Ishikawa (cell line): Measurements from ENCODE around the gene MTX1.

Experiments used
- CEBPB ChIP-seq: IDR thresholded peaks from 2 replicates; pipeline ENCODE4 v1.6.1; 2012
- CREB1 ChIP-seq: IDR thresholded peaks from 2 replicates; pipeline ENCODE4 v1.6.1; 2012; ENCODE audit warnings: low read depth
- EGR1 ChIP-seq: IDR thresholded peaks from 2 replicates; pipeline ENCODE4 v1.6.1; 2012
- EP300 ChIP-seq: IDR thresholded peaks from 2 replicates; pipeline ENCODE4 v1.6.1; 2012; ENCODE audit warnings: borderline replicate concordance
- FOXM1 ChIP-seq: IDR thresholded peaks from 2 replicates; pipeline ENCODE4 v1.6.1; 2012; ENCODE audit warnings: low read depth, borderline replicate concordance
- MAX ChIP-seq: IDR thresholded peaks from 2 replicates; pipeline ENCODE4 v1.6.1; 2012
- NFIC ChIP-seq: IDR thresholded peaks from 2 replicates; pipeline ENCODE4 v1.6.1; 2012
- RAD21 ChIP-seq: IDR thresholded peaks from 2 replicates; pipeline ENCODE4 v1.6.1; 2012; ENCODE audit warnings: low read depth
- REST ChIP-seq: IDR thresholded peaks from 2 replicates; pipeline ENCODE4 v1.6.1; 2012; ENCODE audit warnings: low read depth, mild to moderate bottlenecking
- TAF1 ChIP-seq: IDR thresholded peaks from 2 replicates; pipeline ENCODE4 v1.6.1; 2012; ENCODE audit warnings: low read depth, mild to moderate bottlenecking
- TCF12 ChIP-seq: IDR thresholded peaks from 2 replicates; pipeline ENCODE4 v1.6.1; 2012; ENCODE audit warnings: low read depth
- TEAD4 ChIP-seq: IDR thresholded peaks from 2 replicates; pipeline ENCODE4 v1.6.1; 2012
- USF1 ChIP-seq: IDR thresholded peaks from 2 replicates; pipeline ENCODE4 v1.6.1; 2012
- YY1 ChIP-seq: IDR thresholded peaks from 2 replicates; pipeline ENCODE4 v1.6.1; 2012; ENCODE audit warnings: low read depth
- ZBTB7A ChIP-seq: IDR thresholded peaks from 2 replicates; pipeline ENCODE4 v1.6.1; 2012; ENCODE audit warnings: low read depth

Gene MTX1

GRCh38 chr1:155199792-155200191 lies 8.7 kb upstream of the MTX1 start:
- TF ChIP-seq TAF1: no peak
- no peak for TF ChIP-seq CREB1
- no peak for TF ChIP-seq TEAD4
- no peak for TF ChIP-seq REST
- no peak for TF ChIP-seq RAD21
- no peak for TF ChIP-seq CEBPB
- no peak for TF ChIP-seq ZBTB7A
- TF ChIP-seq YY1: no peak
- no peak for TF ChIP-seq NFIC
- TF ChIP-seq MAX: no peak

- TF ChIP-seq CEBPB: no peak
- no peak for TF ChIP-seq FOXM1
- TF ChIP-seq REST: no peak
- no peak for TF ChIP-seq TEAD4
- TF ChIP-seq RAD21: no peak
- TF ChIP-seq EP300: no peak
- no peak for TF ChIP-seq TCF12
- TF ChIP-seq EGR1: no peak
- no peak for TF ChIP-seq YY1
- TF ChIP-seq TAF1: no peak
- TF ChIP-seq ZBTB7A: no peak
- no peak for TF ChIP-seq USF1
- no peak for TF ChIP-seq MAX
- TF ChIP-seq NFIC: no peak
- TF ChIP-seq CREB1: no peak
Observed at GRCh38 chr1:155200920-155201319, 7.6 kb upstream of the MTX1 start.

- TF ChIP-seq RAD21 (no peak), CEBPB (no peak), MAX (no peak), TCF12 (no peak), YY1 (no peak), REST (no peak), TEAD4 (no peak), EP300 (no peak), TAF1 (no peak), FOXM1 (no peak), USF1 (no peak), NFIC (no peak), CREB1 (no peak), EGR1 (no peak), ZBTB7A (no peak)
Observed at GRCh38 chr1:155202198-155202597, 6.3 kb upstream of the MTX1 start.

GRCh38 chr1:155202731-155203515 lies 5.6 kb upstream of the MTX1 start:
- TF ChIP-seq NFIC (no peak), TEAD4 (no peak), ZBTB7A (no peak), FOXM1 (no peak)

- TF ChIP-seq USF1 (no peak), YY1 (no peak), TCF12 (no peak), TEAD4 (no peak), ZBTB7A (no peak), TAF1 (no peak), FOXM1 (no peak), RAD21 (no peak), EP300 (no peak), CEBPB (no peak), NFIC (no peak), EGR1 (no peak), MAX (no peak), CREB1 (no peak), REST (no peak)
Observed at GRCh38 chr1:155205035-155205434, 3.5 kb upstream of the MTX1 start.
